ACC112 (cell line): ENCODE data around the gene PRKG1.

Source experiments
- H2AFZ ChIP-seq: fragments of 200-600 bp; sonication (generic); one replicate; pipeline ENCODE4 v1.6.0; 2017; ENCODE audit warnings: antibody characterized with exemption, low read length; ENCODE audit not compliant: unreplicated experiment
- H3K27ac ChIP-seq: fragments of 200-600 bp; sonication (generic); 2 replicates; pipeline ENCODE4 v1.5.1; 2014; ENCODE audit warnings: low read depth, mild to moderate bottlenecking, antibody characterized with exemption, low read length, moderate library complexity
- H3K27me3 ChIP-seq: fragments of 200-600 bp; sonication (generic); 2 replicates; pipeline ENCODE4 v1.6.1; 2014; ENCODE audit warnings: mild to moderate bottlenecking, antibody characterized with exemption, low read length, moderate library complexity, mixed read lengths; ENCODE audit not compliant: insufficient read depth
- H3K36me3 ChIP-seq: fragments of 200-600 bp; sonication (generic); 2 replicates; pipeline ENCODE4 v1.6.1; 2016; ENCODE audit warnings: mild to moderate bottlenecking, antibody characterized with exemption, low read length, moderate library complexity, mixed read lengths; ENCODE audit not compliant: insufficient read depth
- H3K4me1 ChIP-seq: fragments of 200-600 bp; sonication (generic); one replicate; pipeline ENCODE4 v1.6.1; 2016; ENCODE audit warnings: low read length, mixed read lengths; ENCODE audit not compliant: insufficient read depth, unreplicated experiment, control insufficient read depth
- H3K4me3 ChIP-seq: fragments of 200-600 bp; sonication (generic); 2 replicates; pipeline ENCODE4 v1.5.1; 2014; ENCODE audit warnings: mild to moderate bottlenecking, low read depth, low read length
- H3K79me2 ChIP-seq: fragments of 200-600 bp; sonication (generic); one replicate; pipeline ENCODE4 v1.6.0; 2016; ENCODE audit warnings: low read length; ENCODE audit not compliant: control insufficient read depth, unreplicated experiment, insufficient read depth

Gene PRKG1

DNA sequence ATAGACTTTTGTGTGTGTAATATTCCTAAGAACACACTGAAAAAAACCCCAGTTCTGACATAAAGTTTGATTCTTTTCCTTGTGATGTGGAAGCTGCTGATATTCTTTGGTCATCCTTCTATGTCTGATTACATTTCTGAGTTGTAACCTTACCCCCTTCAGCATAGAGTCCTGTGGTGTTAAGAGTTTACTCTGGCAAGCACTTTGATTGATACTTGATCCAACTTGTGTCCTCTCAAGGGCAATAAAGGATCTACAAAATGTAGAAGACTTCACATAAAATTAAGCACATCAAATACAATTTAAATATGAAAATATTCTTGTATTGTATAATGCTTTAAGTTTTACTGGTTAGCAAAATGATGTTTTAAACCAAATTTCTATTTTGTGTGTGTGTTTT is 1018.1 kb downstream of the PRKG1 start:
- no peak overlapping the region for H3K4me3 ChIP-seq
- H3K27ac ChIP-seq, result no peak overlapping the region

DNA sequence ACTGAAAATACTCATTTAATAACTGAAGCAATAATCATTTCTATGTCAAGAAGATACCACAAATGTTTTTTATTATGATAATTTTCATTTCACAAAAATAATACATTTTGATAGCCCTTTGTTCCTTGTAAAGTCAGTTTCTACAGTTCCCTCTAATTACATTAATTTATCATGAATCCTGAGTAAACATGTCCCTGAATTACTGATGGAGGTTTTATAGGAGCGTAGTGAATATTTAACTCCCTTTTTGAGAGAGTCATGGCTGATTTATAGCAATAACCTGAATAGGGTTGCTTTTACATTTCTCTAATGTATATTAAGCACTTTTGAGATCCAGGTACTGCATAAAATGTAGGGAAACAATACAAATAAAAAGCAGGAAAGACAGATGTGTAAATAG is 1023.8 kb downstream of the PRKG1 start:
- Histone ChIP-seq H3K27ac (no peak overlapping the region), H3K36me3 (no peaks in the 10 kb centered on the region), H3K27me3 (no peaks in the 10 kb centered on the region), H3K4me3 (no peak overlapping the region), H3K4me1 (no peaks in the 10 kb centered on the region), H2AFZ (no peak overlapping the region), H3K79me2 (no peaks in the 10 kb centered on the region)

More for the DNA sequence above, 1018.1 kb downstream of the PRKG1 start:
- H3K27me3 ChIP-seq, result no peaks in the 10 kb centered on the region
- H3K36me3 ChIP-seq, result no peaks in the 10 kb centered on the region
- no peaks in the 10 kb centered on the region for H3K4me1 ChIP-seq
- H3K79me2 ChIP-seq, result no peaks in the 10 kb centered on the region
- no peak overlapping the region for H2AFZ ChIP-seq

DNA sequence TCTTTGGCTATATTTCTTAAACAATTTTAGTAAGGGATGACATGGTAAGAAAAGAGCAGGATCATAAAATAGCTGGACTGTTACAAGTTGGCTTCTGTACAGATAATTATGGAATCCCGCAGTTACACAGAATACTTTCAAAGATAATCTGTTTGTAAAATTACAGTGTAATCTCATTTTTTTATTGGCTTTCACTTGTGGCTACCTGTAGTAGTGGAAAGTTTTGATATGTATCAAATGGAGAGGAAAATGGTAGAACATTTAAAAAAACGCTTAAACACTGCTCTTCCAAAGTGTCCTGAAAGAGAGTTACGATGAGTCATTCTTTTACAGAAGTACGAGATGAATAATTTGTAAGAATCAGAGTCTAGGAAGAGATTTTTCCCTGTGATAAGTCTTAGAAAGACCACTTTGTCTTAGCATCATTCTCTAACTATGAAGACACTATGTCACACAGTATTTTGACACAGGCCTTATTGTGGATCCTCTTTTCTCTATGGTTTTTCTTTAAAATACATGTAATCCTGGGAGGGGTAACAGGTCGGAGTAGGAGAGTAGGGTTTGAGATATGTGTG is 1024.8 kb downstream of the PRKG1 start:
- H2AFZ ChIP-seq, result no peak overlapping the region
- H3K36me3 ChIP-seq, result no peaks in the 10 kb centered on the region
- H3K27ac ChIP-seq, result no peak overlapping the region
- no peaks in the 10 kb centered on the region for H3K4me1 ChIP-seq
- no peak overlapping the region for H3K4me3 ChIP-seq
- H3K27me3 ChIP-seq, result no peaks in the 10 kb centered on the region
- no peaks in the 10 kb centered on the region for H3K79me2 ChIP-seq

DNA sequence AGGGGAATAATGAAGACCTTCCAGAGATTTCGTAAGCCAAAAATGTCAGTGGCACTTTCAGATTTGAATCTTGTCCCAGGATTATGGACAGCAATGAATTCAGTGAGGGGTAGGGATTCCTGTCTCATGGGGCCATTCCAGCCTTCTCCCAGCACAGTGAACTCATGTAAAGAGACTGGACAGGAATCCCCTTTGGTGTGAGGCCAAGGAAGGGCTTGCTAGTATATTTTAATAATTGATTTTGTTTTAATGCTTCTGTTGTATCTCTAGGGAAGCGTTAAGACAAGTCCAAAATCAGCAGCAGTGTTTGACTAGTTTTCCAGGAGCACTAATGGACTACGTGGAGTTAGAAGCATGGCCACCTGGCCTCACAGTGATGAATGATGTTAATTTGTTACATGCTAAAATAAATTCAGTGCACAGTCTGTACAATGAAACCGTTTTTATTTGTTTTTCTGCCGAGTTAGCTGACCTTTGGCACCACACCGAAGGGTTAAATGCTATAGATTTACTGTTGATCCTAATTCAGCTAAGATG is 1025.8 kb downstream of the PRKG1 start:
- no peaks in the 10 kb centered on the region for H3K27me3 ChIP-seq
- H3K4me1 ChIP-seq, result no peaks in the 10 kb centered on the region
- H2AFZ ChIP-seq, result no peak overlapping the region
- no peak overlapping the region for H3K27ac ChIP-seq
- H3K4me3 ChIP-seq, result no peak overlapping the region
- no peaks in the 10 kb centered on the region for H3K36me3 ChIP-seq
- no peaks in the 10 kb centered on the region for H3K79me2 ChIP-seq

DNA sequence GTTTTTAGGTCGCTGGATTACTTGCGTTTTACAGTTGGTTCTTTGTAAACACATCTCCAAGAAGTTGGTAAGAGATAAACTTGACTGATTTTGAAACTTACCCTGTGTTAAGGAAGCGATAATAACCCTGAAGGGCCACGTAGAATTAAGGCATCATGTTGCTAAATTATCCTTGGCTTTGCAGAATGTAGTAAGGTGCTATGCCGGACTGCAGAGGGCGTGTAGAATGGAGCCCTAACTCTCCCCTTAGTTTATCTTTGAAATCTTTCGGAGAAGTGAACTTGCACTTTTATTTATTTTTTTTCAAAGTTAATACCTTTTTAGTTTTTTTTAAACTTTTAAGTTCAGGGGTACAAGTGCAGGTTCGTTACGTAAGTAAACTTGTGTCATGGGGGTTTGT is 1031.0 kb downstream of the PRKG1 start:
- no peaks in the 10 kb centered on the region for H3K36me3 ChIP-seq
- H3K4me1 ChIP-seq, result no peaks in the 10 kb centered on the region
- H3K79me2 ChIP-seq, result no peaks in the 10 kb centered on the region
- no peak overlapping the region for H3K27ac ChIP-seq
- H3K27me3 ChIP-seq, result no peaks in the 10 kb centered on the region
- H3K4me3 ChIP-seq, result no peak overlapping the region
- no peak overlapping the region for H2AFZ ChIP-seq

DNA sequence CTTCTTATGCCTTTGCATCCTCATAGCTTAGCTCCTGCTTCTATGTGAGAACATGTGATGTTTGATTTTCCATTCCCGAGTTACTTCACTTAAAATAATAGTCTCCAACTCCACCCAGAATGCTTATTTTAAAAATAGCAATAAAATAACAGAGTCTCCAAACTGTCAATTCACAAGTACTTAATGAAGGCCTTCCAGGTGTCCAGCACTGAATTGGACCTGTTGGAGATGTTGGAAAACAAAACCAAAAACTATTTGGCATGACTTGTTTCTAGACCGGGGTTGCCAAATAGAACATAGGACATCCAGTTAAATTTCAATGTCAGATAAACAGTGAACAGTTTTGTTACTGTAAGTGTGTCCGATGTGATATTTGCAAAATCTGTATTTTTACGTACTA is 1031.7 kb downstream of the PRKG1 start:
- no peak overlapping the region for H3K4me3 ChIP-seq
- no peaks in the 10 kb centered on the region for H3K79me2 ChIP-seq
- no peaks in the 10 kb centered on the region for H3K27me3 ChIP-seq
- no peak overlapping the region for H3K27ac ChIP-seq
- no peak overlapping the region for H2AFZ ChIP-seq
- no peaks in the 10 kb centered on the region for H3K36me3 ChIP-seq
- H3K4me1 ChIP-seq, result no peaks in the 10 kb centered on the region

DNA sequence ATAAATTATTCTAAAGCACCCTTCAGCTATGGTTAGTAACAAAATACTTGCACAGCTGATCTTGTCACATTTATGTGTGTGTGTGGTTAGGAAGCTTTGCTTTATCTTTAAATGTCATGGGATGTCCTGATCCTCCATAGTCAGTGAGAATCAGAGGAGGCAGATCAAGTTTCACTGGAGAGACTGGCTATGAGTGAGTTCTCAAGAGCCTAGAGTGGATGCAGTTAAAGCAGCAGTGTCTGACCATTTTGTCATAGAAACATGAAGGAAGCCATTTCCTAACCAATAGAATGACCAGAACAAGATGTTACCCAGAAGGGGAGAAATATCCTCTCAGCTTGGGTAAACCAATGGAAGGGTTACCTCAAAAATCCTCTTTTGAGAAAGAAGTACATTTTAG is 1032.6 kb downstream of the PRKG1 start:
- H3K4me1 ChIP-seq, result no peaks in the 10 kb centered on the region
- no peak overlapping the region for H3K4me3 ChIP-seq
- H3K79me2 ChIP-seq, result no peaks in the 10 kb centered on the region
- H3K36me3 ChIP-seq, result no peaks in the 10 kb centered on the region
- H3K27me3 ChIP-seq, result no peaks in the 10 kb centered on the region
- no peak overlapping the region for H3K27ac ChIP-seq
- no peak overlapping the region for H2AFZ ChIP-seq

DNA sequence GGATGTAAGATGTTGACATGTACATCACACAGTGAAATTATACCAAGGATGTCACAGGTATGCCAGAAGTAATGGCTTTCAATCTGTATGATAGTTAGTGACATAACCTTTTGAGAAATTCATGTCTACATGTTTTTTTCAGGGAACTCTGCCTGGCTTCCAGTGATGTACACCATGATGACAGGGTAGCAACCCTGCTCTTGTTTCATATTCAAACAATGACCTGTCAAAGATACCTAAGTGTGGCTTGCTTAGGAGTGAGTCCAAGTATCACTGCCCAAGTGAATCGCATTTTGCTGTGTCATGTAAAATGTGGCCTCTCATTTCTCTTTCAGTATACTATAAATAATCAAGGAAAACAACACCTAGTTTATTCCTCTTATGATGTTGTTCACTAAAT is 1033.9 kb downstream of the PRKG1 start:
- no peak overlapping the region for H3K27ac ChIP-seq
- H3K36me3 ChIP-seq, result no peaks in the 10 kb centered on the region
- H2AFZ ChIP-seq, result no peak overlapping the region
- H3K79me2 ChIP-seq, result no peaks in the 10 kb centered on the region
- H3K4me1 ChIP-seq, result no peaks in the 10 kb centered on the region
- H3K27me3 ChIP-seq, result no peaks in the 10 kb centered on the region
- H3K4me3 ChIP-seq, result no peak overlapping the region

DNA sequence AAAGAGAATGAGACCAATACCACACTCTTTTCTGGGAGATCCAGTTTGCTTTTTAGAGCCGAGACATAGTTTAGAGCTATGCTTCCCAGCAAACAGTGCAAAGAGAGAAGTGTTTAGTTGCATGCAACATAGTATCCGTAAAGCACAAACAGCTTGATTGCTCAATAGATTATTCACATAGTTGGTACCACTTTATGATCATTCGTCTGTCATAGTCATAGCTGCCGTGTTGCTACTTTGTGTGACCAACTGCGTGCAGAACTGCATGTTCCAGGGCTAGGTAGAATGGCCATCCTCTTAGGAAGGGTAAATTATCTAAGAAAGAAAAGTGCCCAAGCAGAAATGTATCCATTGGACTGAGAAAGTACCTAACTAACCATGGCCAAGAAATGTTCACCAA is 1036.3 kb downstream of the PRKG1 start:
- H3K27me3 ChIP-seq, result no peaks in the 10 kb centered on the region
- H3K36me3 ChIP-seq, result no peaks in the 10 kb centered on the region
- H3K79me2 ChIP-seq, result no peaks in the 10 kb centered on the region
- H2AFZ ChIP-seq, result no peak overlapping the region
- no peak overlapping the region for H3K4me3 ChIP-seq
- H3K4me1 ChIP-seq, result no peaks in the 10 kb centered on the region
- no peak overlapping the region for H3K27ac ChIP-seq

DNA sequence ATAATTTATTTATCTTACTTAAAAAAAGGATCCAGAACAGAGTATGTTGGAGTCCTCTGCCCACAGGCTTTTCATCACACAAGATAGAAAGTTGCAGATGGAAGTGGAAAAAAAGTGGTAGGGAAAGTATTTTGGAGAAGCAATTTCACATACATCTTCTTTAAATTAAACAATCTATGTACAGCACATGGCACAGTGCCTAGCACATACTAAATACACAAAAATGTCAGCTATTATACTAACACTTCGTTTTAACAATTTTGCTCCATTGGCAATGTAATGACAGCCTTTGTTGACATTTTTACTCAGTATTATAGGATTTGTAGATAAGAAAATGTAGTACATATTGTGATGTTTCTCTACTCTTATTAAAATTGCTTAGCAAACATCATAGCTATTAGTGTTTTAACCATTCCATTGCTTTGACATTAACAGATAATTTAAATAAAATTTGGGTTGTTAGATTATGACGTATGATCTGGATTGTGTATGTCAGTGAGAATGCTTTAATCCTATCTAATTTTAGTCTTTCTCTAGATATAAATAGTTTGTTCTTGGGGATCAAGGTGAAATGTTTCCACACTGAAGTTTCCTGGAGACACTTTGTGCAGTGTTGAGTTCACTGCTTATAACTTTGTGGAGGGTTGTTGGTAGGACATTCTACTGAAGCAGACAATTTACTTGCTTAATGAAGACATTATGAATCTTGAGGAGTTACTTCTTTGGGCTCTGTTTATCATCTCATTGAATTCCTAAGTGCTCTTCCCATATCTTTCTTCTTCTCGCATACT is 1037.0 kb downstream of the PRKG1 start:
- H3K4me1 ChIP-seq, result no peaks in the 10 kb centered on the region
- H3K36me3 ChIP-seq, result no peaks in the 10 kb centered on the region
- no peak overlapping the region for H3K4me3 ChIP-seq
- no peak overlapping the region for H3K27ac ChIP-seq
- no peaks in the 10 kb centered on the region for H3K79me2 ChIP-seq
- no peaks in the 10 kb centered on the region for H3K27me3 ChIP-seq
- no peak overlapping the region for H2AFZ ChIP-seq

DNA sequence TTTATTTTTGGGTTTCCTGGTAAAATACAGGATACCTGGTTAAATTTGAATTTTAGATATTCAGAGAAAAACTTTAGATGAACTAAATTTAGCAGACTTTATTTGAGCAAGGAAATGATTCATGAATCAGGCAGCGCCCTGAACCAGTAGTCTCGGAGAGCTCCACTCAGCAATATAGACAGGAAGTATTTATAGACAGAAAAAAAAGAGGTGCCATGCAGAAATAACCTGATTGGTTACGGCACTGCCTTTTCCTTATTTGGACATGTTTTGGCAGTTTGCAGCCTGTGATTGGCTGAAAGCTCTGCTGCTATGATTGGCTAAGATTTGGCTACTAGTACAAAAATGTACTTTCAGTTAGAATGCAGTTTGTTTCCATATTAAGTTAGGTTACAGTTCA is 1041.5 kb downstream of the PRKG1 start:
- H3K79me2 ChIP-seq, result no peaks in the 10 kb centered on the region
- H3K4me3 ChIP-seq, result no peak overlapping the region
- H3K36me3 ChIP-seq, result no peaks in the 10 kb centered on the region
- H3K27me3 ChIP-seq, result no peaks in the 10 kb centered on the region
- no peak overlapping the region for H3K27ac ChIP-seq
- H2AFZ ChIP-seq, result no peak overlapping the region
- H3K4me1 ChIP-seq, result no peaks in the 10 kb centered on the region
